Measurements from ENCODE around the gene MRPS23. TPM values are rescaled to one million over a fixed set of nuclear protein-coding genes. Genes with fewer than 3 reads are reported as not detected.

The MRPS23 gene
- total and polyA plus RNA-seq, 2 of the 13 experiments (the other 11 are each of a cell fraction or from before 2014, with no cell fraction given) = 63.2 to 181 TPM

- peak; percentile 96 for TF ChIP-seq TERF1 (CRISPR knock-in tag; IDR thresholded peaks at IDR 0.05)
- no peak for TF ChIP-seq BATF2 (CRISPR knock-in tag; IDR thresholded peaks at IDR 0.05)
- no peak for TF ChIP-seq MAZ (IDR thresholded peaks at IDR 0.05; ENCODE audit: borderline replicate concordance, low read depth, low read length)
- TF ChIP-seq MAZ (CRISPR knock-in tag; IDR thresholded peaks at IDR 0.05; ENCODE audit: low read depth) = peak; percentile 26; the same call in 1 of the 2 replicates
- TF ChIP-seq ZNF24 (IDR thresholded peaks at IDR 0.05) = no peak
- TF ChIP-seq ZNF232 (CRISPR knock-in tag; IDR thresholded peaks at IDR 0.05; ENCODE audit: borderline replicate concordance) = peak; percentile 94
- TF ChIP-seq ATF6 (CRISPR knock-in tag; conservative IDR thresholded peaks at IDR 0.05) = peak; percentile 90; the same call in 1 of the 2 replicates
- TF ChIP-seq TBP (CRISPR knock-in tag; IDR thresholded peaks at IDR 0.05) = 0 out of 2 replicates have a peak, but pooled peaks have one; percentile 40
- no peak; the same call in 1 of the 2 replicates for TF ChIP-seq NR1H2 (CRISPR knock-in tag; IDR thresholded peaks at IDR 0.05; ENCODE audit: borderline replicate concordance, low read depth)
- TF ChIP-seq SMAD3 (CRISPR knock-in tag; IDR thresholded peaks at IDR 0.05) = no peak; the same call in 1 of the 2 replicates
- TF ChIP-seq ZSCAN30 (CRISPR knock-in tag; IDR thresholded peaks at IDR 0.05) = no peak
- TF ChIP-seq CHD2 (IDR thresholded peaks at IDR 0.05; ENCODE audit: low read depth, low read length) = no peak
- TF ChIP-seq HMG20A (CRISPR knock-in tag; IDR thresholded peaks at IDR 0.05; ENCODE audit: borderline replicate concordance) = no peak
- no peak; the same call in none of the 2 replicates for TF ChIP-seq ZSCAN29 (CRISPR knock-in tag; conservative IDR thresholded peaks at IDR 0.05)
- no peak for TF ChIP-seq ZNF335 (CRISPR knock-in tag; IDR thresholded peaks at IDR 0.05)
- TF ChIP-seq SMAD1 (CRISPR knock-in tag; IDR thresholded peaks at IDR 0.05; ENCODE audit: borderline replicate concordance, low read depth) = 0 out of 2 replicates have a peak, but pooled peaks have one; percentile 1
- TF ChIP-seq FLYWCH1 (CRISPR knock-in tag; IDR thresholded peaks at IDR 0.05) = 0 out of 2 replicates have a peak, but pooled peaks have one; percentile 73
- TF ChIP-seq ZNF720 (CRISPR knock-in tag; IDR thresholded peaks at IDR 0.05) = no peak; the same call in 1 of the 2 replicates
- peak; percentile 72 for TF ChIP-seq ZNF563 (CRISPR knock-in tag; IDR thresholded peaks at IDR 0.05)
- peak; percentile 96; the same call in 1 of the 2 replicates for TF ChIP-seq ZNF510 (CRISPR knock-in tag; IDR thresholded peaks at IDR 0.05; ENCODE audit: low read depth)
- peak; percentile 80 for TF ChIP-seq TEAD3 (CRISPR knock-in tag; optimal IDR thresholded peaks at IDR 0.05; ENCODE audit: borderline replicate concordance)
- peak; percentile 71; the same call in 1 of the 2 replicates for TF ChIP-seq MAF1 (CRISPR knock-in tag; IDR thresholded peaks at IDR 0.05; ENCODE audit: borderline replicate concordance)
- TF ChIP-seq UBTF (CRISPR knock-in tag; IDR thresholded peaks at IDR 0.05) = peak; percentile 92
- peak; percentile 97 for TF ChIP-seq ATF7-NPFF (CRISPR knock-in tag; IDR thresholded peaks at IDR 0.05; ENCODE audit: low read depth)
Measured at GRCh38 chr17:57861790-57862693, 12.2 kb upstream of the MRPS23 start (continued).

Data from HepG2 (cell line).